Measurements from ENCODE around the gene CARNS1. TPM values are rescaled to one million over a fixed set of nuclear protein-coding genes. Genes with fewer than 3 reads are reported as not detected.

The CARNS1 gene
- total RNA-seq, result 0.47 and 0.66 TPM in 2 replicates

GRCh38 chr11:67415501-67416304 is at the start of gene CARNS1:
CARNS1 (plus strand) TSS chr11:67415678; CDS start chr11:67416200, 522 bp downstream.
- intact Hi-C loops (cut with micrococcal nuclease), result no loop called here

GRCh38 chr11:67365736-67366444 is 49.6 kb upstream of the CARNS1 start:
- intact Hi-C loops (cut with micrococcal nuclease), result no loop called here

GRCh38 chr11:67366546-67366945 is 48.9 kb upstream of the CARNS1 start:
- intact Hi-C loops (cut with micrococcal nuclease), result no loop called here

GRCh38 chr11:67366961-67367760 is 48.3 kb upstream of the CARNS1 start:
- intact Hi-C loops (cut with micrococcal nuclease), result no loop called here

GRCh38 chr11:67367761-67368227 is 47.7 kb upstream of the CARNS1 start:
- intact Hi-C loops (cut with micrococcal nuclease), result no loop called here

- intact Hi-C loops (cut with micrococcal nuclease), result no loop called here
Measured at GRCh38 chr11:67368621-67369020, 46.9 kb upstream of the CARNS1 start.

GRCh38 chr11:67369275-67369674 is 46.2 kb upstream of the CARNS1 start:
- intact Hi-C loops (cut with micrococcal nuclease), result no loop called here

GRCh38 chr11:67369801-67370284 is 45.6 kb upstream of the CARNS1 start:
- intact Hi-C loops (cut with micrococcal nuclease), result no loop called here

GRCh38 chr11:67370351-67371076 is 45.0 kb upstream of the CARNS1 start:
- intact Hi-C loops (cut with micrococcal nuclease), result loop anchor here (1.0 kb wide), 1 partner anchor 17 kb away; the partner anchor contains the start of gene POLD4

- intact Hi-C loops (cut with micrococcal nuclease), result loop anchor here (1.0 kb wide), 1 partner anchor 18 kb away; the partner anchor contains the start of gene POLD4
Measured at GRCh38 chr11:67371189-67371910, 44.1 kb upstream of the CARNS1 start.

GRCh38 chr11:67371911-67372320 is 43.6 kb upstream of the CARNS1 start:
- intact Hi-C loops (cut with micrococcal nuclease), result loop anchor here (1.0 kb wide), 1 partner anchor 19 kb away; the partner anchor contains the start of gene POLD4

GRCh38 chr11:67372321-67372992 is 43.0 kb upstream of the CARNS1 start:
- intact Hi-C loops (cut with micrococcal nuclease), result no loop called here

- intact Hi-C loops (cut with micrococcal nuclease), result loop anchor here (1.0 kb wide), 1 partner anchor 9 kb away; no protein-coding TSS in a partner anchor
Measured at GRCh38 chr11:67372993-67373647, 42.4 kb upstream of the CARNS1 start, which contains the start of gene CLCF1. CLCF1 (minus strand) TSS chr11:67373598; CDS start chr11:67373539, 59 bp downstream.

- intact Hi-C loops (cut with micrococcal nuclease), result loop anchor here (1.0 kb wide), 2 partner anchors 8 to 17 kb away; no protein-coding TSS in a partner anchor
Measured at GRCh38 chr11:67373648-67374570, 41.6 kb upstream of the CARNS1 start.

- intact Hi-C loops (cut with micrococcal nuclease), result loop anchor here (1.0 kb wide), 1 partner anchor 17 kb away; no protein-coding TSS in a partner anchor
Measured at GRCh38 chr11:67374571-67375281, 40.8 kb upstream of the CARNS1 start.

GRCh38 chr11:67375320-67376055 is 40.0 kb upstream of the CARNS1 start:
- intact Hi-C loops (cut with micrococcal nuclease), result no loop called here
